D341Med (cell line): ENCODE results near the gene RTP5.
"Not testable (repeated sequence)": the region's sequence is repeated elsewhere in the genome, so short reads cannot be mapped to it uniquely, and the experiment has no call there.

Experiments used
- DNase-seq: peaks from one replicate; pipeline ENCODE4 v3.0.0; 2012; ENCODE audit warnings: low spot score

Gene RTP5

DNA sequence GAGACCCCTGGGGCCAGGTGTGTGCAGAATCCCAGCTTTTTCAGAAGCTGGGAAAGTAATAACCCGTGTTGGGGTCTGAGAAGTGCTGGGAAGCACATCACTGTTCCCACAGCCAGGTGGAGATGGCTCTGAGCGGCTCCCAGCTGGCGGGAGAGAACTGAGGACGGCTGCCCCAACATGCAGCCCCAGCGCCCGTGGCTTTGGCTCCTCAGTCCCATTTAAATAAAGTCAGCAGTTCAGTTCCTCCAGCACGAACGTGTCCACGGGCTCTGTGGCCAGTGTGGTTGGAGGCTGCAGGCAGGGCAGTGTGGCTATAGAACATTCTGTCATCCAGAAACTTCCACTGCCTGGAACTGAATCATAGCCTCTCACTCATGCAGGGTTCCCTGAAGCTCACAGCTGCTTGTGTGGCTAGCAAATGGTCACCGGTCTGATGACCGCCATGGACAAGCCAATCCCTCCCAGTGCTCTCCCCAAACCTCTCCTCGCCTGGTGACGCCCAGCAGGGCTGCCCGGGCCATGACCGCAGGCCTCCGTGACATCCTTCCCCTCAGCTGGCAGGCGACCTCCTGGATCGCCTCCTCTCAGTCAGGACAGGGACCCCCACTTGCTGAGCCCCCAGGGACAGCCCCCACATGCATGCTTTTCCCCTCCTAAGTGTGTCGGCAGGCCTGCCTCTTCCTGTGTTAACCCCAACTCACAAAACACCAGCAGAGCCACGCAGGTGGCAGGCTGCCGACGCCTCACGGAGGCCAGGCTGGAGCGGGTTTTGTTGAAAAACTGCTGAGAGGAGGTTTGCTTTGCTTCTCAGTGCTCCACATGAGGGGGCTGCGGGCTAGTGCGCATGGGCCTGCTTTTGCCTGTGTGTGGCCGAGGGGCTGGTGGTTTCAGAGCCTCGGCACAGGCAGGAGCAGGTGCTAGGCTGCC, 1.3 kb downstream of the RTP5 start:
- no peak for DNase-seq

- DNase-seq: no peak
Measured at GRCh38 chr2:241871538-241872312, 2.2 kb downstream of the RTP5 start.

DNA sequence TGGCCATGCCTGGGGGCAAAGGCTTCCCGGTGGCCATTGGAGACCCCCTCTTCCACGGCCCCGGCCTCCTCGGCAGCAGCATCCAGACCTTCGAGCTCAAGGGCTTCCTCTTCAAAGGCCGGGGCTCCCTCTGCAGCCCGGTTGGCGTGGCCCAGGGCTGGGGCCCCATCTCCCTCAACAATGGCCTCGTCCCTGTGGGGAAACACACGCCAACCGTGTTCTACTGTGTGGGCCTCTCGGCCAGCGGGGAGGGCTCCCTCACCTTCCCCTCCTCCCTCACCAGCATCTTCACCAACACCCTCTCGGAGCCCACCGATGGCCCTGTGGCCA, 2.7 kb downstream of the RTP5 start:
- DNase-seq: no peak

DNA sequence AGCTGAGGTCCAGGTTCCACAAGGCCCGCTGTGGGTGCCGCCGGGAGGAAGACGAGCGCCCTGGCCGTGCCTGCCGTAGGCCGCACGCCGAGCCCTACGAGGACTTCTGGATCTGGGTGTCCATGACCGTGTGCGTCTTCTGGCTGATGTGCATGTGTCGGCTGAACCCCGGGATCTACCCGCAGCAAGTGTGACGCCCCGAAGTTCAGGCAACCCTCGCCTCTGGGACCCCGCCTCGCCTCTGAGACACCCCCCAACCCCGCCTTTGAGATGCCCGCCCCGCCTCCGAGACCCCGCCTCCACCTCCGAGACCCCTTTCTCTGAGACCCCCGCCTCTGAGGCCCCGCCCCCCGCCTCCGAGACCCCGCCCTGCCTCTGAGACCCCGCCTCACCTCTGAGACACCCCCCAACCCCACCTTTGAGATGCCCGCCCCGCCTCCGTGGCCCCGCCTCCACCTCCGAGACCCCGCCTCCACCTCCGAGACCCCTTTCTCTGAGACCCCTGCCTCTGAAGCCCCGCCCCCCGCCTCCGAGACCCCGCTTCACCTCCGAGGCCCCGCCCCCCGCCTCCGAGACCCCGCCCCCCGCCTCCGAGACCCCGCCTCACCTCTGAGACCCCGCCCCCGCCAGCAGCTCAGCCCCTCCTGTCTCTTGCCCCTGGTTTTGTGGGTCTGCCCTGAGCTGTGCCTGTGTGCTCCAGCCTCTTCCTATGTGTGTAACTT, 3.7 kb downstream of the RTP5 start:
- no peak for DNase-seq

- DNase-seq: no peak
Measured at GRCh38 chr2:241873803-241874110, 4.2 kb downstream of the RTP5 start.

GRCh38 chr2:241874277-241874925, 4.9 kb downstream of the RTP5 start:
- no peak for DNase-seq

DNA sequence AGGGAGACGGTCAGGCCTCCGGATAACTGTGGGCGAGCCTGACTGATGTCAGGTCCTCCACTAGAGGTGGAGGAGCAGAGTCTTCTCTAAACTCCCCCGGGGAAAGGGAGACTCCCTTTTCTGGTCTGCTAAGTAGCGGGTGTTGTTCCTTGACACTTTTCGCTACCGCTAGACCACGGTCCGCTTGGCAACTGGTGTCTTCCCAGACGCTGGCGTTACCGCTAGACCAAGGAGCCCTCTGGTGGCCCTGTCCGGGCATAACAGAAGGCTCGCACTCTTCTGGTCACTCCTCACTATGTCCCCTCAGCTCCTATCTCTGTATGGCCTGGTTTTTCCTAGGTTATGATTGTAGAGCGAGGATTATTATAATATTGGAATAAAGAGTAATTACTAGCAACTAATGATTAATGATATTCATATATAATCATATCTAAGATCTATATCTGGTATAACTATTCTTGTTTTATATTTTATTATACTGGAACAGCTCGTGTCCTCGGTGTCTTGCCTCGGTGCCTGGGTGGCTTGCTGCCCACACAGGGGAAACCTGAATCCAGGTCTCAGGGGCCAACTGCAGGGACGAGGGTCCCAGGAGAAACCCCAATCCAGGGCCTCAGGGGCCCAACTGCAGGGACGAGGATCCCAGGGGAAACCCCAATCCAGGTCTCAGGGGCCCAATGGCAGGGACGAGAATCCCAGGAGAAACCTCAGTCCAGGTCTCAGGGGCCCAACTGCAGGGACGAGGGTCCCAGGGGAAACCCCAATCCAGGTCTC, 6.4 kb downstream of the RTP5 start:
- DNase-seq: not testable (repeated sequence)

GRCh38 chr2:241876528-241877196, 7.1 kb downstream of the RTP5 start:
- DNase-seq: no peak

- no peak for DNase-seq
Measured at GRCh38 chr2:241877197-241877685, 7.7 kb downstream of the RTP5 start.

GRCh38 chr2:241877989-241878970, 8.8 kb downstream of the RTP5 start:
- DNase-seq: peak; percentile 84

DNA sequence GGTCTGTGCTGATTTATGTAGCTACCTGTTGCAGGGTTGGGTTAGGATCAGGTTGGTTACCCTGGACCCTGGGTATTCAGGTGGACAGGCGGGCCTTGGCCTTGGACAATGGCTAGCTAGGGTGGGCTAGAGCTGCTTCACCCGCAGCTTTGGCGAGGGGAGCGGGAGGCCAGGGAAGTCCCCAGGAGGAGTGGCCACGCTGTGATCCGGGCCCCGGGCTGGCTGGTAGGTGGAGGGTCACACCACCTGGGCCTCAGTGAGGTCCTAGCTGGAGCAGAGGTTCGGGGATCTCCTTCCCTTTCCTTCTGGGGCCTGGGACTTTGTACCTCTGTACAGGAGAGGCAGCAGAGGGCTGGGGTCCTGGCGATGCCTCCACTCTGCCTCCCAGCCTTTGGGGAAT, 9.8 kb downstream of the RTP5 start:
- DNase-seq: no peak

- DNase-seq: no peak
Measured at GRCh38 chr2:241880311-241881073, 11.0 kb downstream of the RTP5 start.

GRCh38 chr2:241882091-241882625, 12.6 kb downstream of the RTP5 start:
- peak; percentile 36 for DNase-seq

DNA sequence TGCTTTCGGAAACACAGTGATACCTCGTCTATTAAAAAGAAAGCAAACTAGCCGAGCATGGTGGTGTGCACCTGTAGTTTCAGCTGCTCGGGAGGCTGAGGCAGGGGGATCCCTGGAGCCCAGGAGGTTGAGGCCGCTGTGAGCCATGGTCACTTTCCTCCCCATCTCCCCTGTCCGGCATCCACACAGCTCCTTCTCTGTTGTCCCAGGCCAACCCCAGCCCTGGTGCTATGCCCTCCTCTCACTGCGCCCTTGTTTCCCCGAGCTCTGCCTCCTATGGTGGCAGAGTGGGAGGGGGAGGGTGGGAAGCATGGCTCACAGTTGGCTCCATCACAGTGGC, 15.4 kb downstream of the RTP5 start:
- no peak for DNase-seq

DNA sequence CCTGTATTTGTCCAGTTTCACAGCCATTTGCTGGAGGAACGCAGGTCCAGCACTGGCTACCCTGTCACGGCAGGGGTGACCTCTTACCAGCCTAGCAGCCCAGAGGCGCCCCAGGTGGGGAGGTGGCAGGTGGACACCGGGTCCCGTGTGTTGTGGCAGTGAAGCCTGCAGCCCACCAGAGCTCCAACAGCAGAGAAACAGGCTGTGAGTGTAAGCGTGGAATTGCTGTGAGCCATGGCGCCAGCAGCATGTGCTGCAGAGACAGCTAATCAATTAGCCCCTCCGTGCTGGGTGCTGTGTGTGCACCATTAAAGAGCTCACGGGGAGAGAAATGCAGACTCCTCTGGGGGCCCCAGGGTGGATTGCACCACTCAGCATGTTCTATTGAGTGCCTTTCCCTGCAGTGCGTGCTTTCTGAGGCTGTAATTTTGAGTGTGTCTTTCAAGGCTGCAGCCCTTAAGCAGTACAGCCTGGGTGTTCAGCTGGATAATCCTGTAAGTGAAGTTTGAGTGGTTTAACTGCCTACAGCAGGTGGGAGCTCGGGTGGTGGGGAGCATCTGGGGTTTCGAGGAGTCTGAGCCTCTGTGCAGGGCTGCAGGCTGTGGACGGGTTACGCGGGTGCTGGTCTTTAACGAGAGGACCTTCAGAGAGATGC, 15.9 kb downstream of the RTP5 start:
- peak; percentile 63 for DNase-seq

DNA sequence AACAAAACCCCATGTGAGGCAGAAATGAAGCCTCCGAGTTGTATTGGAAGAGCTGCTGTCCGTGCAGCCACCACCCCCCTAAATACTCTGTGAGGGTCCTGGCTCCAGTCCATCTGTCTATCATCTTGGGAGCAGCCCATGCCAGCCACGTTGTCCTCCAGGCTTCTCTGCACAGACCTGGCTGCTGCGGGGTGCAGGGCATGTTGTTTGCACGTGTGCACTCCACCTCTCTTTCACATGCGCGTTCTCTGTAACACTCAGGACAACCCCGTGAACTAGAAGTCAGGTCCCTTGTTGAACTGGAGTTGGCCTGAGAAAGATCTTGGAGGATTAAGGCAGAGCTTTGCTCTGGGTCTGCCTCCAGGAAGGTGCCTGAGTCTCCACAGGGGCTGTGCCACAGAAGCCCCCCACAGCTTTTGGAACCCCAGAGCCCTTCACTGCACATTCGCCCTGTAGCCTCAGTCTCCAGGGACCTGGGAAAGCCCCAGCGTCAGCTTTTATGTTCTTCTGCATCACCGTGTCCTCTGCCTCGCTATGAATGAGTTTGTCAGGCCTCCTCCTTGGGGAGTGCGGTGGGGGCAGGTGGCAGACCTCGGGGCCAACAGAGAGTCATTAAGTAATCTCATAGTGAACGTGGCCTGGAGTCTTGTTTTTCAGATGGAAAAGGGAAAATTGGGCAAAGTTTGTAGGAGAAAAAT, 16.6 kb downstream of the RTP5 start:
- DNase-seq: no peak

DNA sequence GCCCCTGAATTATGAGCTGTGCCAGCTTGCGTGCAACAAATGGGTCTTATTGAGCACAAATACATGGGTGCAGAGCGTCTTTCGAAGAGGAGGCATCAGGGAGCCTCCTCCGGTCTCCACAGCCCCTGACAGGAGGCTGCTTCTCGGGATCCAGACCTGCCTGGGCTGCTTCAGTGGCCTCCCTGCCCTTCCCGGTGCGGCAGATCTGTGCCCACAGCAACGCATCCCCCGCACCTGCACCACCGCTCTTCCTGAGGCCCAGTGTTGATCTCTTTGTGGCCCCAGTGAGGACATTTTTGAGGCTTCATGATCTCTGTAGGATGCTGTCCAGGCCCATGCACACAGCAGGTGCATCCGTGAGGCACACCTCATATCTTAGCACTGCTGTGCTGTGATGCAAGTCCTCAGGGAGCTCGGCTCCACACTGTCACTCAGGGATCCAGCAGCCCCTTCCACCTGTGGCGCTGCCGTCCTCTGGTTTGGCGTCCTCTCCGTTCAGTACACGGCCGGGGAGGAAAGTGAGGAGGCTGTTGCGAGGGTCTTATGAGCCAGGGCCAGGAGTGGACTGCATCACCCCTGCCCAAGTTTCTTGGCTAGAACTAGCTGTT, 17.4 kb downstream of the RTP5 start:
- DNase-seq: no peak
